HG03280 (cell line): ENCODE data around the gene ACTMAP.

Experiments
- ATAC-seq: cut with Tn5 transposase; IDR thresholded peaks from one replicate; pipeline ENCODE4 v1.9.1; 2021; ENCODE audit warnings: mild to moderate bottlenecking, moderate library complexity; ENCODE audit not compliant: unreplicated experiment

ACTMAP gene

GRCh38 chr19:40721936-40722661 lies 28.2 kb downstream of the ACTMAP start:
- no peak for ATAC-seq

GRCh38 chr19:40721140-40721486 lies 29.2 kb downstream of the ACTMAP start:
- no peak for ATAC-seq

GRCh38 chr19:40719414-40719894 lies 30.8 kb downstream of the ACTMAP start:
- ATAC-seq: no peak

GRCh38 chr19:40718774-40719391 lies 31.4 kb downstream of the ACTMAP start:
- ATAC-seq: no peak

GRCh38 chr19:40717880-40718773 lies 32.1 kb downstream of the ACTMAP start:
- ATAC-seq: no peak

GRCh38 chr19:40717325-40717879 lies 32.9 kb downstream of the ACTMAP start:
- ATAC-seq: no peak

GRCh38 chr19:40716482-40717324 lies 33.6 kb downstream of the ACTMAP start, which contains the start of the genes COQ8B and ITPKC:
Gene COQ8B (minus strand): TSS chr19:40716886. CDS start chr19:40714632, 2,254 bp downstream.
Gene ITPKC (plus strand): TSS chr19:40717112. CDS start chr19:40717136, 24 bp downstream.
- peak; percentile 77 for ATAC-seq

- no peak for ATAC-seq
These were observed 34.2 kb downstream of the ACTMAP start for GRCh38 chr19:40716031-40716481.

- peak; percentile 54 for ATAC-seq
These were observed 35.6 kb downstream of the ACTMAP start for GRCh38 chr19:40714441-40715299.

GRCh38 chr19:40713939-40714338 lies 36.3 kb downstream of the ACTMAP start:
- ATAC-seq: no peak

- ATAC-seq: no peak
These were observed 40.5 kb downstream of the ACTMAP start for GRCh38 chr19:40709817-40710216.

- no peak for ATAC-seq
These were observed 42.7 kb downstream of the ACTMAP start for GRCh38 chr19:40707615-40708014.

GRCh38 chr19:40705950-40706619 lies 44.2 kb downstream of the ACTMAP start:
- no peak for ATAC-seq

GRCh38 chr19:40705362-40705651 lies 45.0 kb downstream of the ACTMAP start:
- no peak for ATAC-seq

- ATAC-seq: no peak
These were observed 45.6 kb downstream of the ACTMAP start for GRCh38 chr19:40704491-40705361.

GRCh38 chr19:40703029-40703755 lies 47.1 kb downstream of the ACTMAP start:
- no peak for ATAC-seq
